Astrocyte (in vitro differentiated cells and primary cell): Measurements from ENCODE around the gene CPNE1.

Source experiments
- EZH2 ChIP-seq: IDR thresholded peaks from 2 replicates; pipeline ENCODE4 v1.6.1; 2012; ENCODE audit warnings: mild to moderate bottlenecking, low read length, inconsistent platforms; ENCODE audit not compliant: insufficient read depth
- TF ChIP-seq, protein P1 (sequence below): IDR thresholded peaks from 2 replicates; pipeline ENCODE4 v1.5.1; 2011; ENCODE audit warnings: low read depth, mild to moderate bottlenecking, inconsistent platforms, low read length, moderate library complexity; ENCODE audit not compliant: insufficient read depth

GRCh38 chr20:35669681-35670080 is 5.0 kb upstream of the CPNE1 start:
- TF ChIP-seq, protein P1, sequence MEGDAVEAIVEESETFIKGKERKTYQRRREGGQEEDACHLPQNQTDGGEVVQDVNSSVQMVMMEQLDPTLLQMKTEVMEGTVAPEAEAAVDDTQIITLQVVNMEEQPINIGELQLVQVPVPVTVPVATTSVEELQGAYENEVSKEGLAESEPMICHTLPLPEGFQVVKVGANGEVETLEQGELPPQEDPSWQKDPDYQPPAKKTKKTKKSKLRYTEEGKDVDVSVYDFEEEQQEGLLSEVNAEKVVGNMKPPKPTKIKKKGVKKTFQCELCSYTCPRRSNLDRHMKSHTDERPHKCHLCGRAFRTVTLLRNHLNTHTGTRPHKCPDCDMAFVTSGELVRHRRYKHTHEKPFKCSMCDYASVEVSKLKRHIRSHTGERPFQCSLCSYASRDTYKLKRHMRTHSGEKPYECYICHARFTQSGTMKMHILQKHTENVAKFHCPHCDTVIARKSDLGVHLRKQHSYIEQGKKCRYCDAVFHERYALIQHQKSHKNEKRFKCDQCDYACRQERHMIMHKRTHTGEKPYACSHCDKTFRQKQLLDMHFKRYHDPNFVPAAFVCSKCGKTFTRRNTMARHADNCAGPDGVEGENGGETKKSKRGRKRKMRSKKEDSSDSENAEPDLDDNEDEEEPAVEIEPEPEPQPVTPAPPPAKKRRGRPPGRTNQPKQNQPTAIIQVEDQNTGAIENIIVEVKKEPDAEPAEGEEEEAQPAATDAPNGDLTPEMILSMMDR = no peak
- no peak for TF ChIP-seq EZH2
